Large intestine (tissue), 3 donors: ENCODE results near the gene GMDS. TPM values are rescaled to one million over a fixed set of nuclear protein-coding genes. Genes with fewer than 3 reads are reported as not detected.
"Not testable (repeated sequence)": the region's sequence is repeated elsewhere in the genome, so short reads cannot be mapped to it uniquely, and the experiment has no call there.

ENCODE experiments used
- DNase-seq, 2 donors: peaks; one replicate each; pipeline versions ENCODE4 v3.0.0 to v3.0.0-alpha.2; 2013
- H3K27ac ChIP-seq: one replicate; pipeline ENCODE4 v1.5.1; 2013; ENCODE audit warnings: low read length
- H3K27me3 ChIP-seq: 2 replicates; pipeline ENCODE4 v1.6.1; 2013; ENCODE audit warnings: low read length; ENCODE audit not compliant: control insufficient read depth, insufficient read depth
- H3K36me3 ChIP-seq: 2 replicates; pipeline ENCODE4 v1.6.1; 2013; ENCODE audit warnings: low read length; ENCODE audit not compliant: control insufficient read depth, insufficient read depth
- H3K4me1 ChIP-seq: one replicate; pipeline ENCODE4 v1.6.1; 2013; ENCODE audit warnings: low read length; ENCODE audit not compliant: control insufficient read depth, insufficient read depth
- H3K4me3 ChIP-seq: one replicate; pipeline ENCODE4 v1.5.1; 2013; ENCODE audit warnings: low read length
- H3K9me3 ChIP-seq: one replicate; pipeline ENCODE4 v1.6.1; 2013; ENCODE audit warnings: mild to moderate bottlenecking, low read depth, low read length, moderate library complexity; ENCODE audit not compliant: control insufficient read depth
- WGBS: methylation state at CpG from one replicate; pipeline ENCODE4 v1.1.5; 2013; ENCODE audit warnings: low lambda C conversion rate; ENCODE audit not compliant: insufficient coverage; 5-methylcytosine and 5-hydroxymethylcytosine counted together
- polyA plus RNA-seq: library from polyadenylated mRNA; unstranded; fragments of 120-200 nt; gene quantifications from one replicate; pipeline ENCODE4 v1.2.1, GENCODE V29; 2013

The GMDS gene
- polyA plus RNA-seq, 1 donor = 58.9 TPM

- 100% methylated on average over 2 of the region's 10 CpGs for WGBS
- Histone ChIP-seq H3K4me1 (no peaks in the 10 kb centered on the region), H3K36me3 (peaks cover 2% of the 10 kb centered on the region), H3K9me3 (no peaks in the 10 kb centered on the region), H3K27me3 (no peaks in the 10 kb centered on the region), H3K4me3 (no peak overlapping the region), H3K27ac (no peak overlapping the region)
- no peak for DNase-seq
Observed at GRCh38 chr6:1695546-1696462, 549.6 kb downstream of the GMDS start.

GRCh38 chr6:1691828-1692227 is 553.6 kb downstream of the GMDS start:
- not testable (repeated sequence) for DNase-seq, H3K4me1 ChIP-seq, H3K9me3 ChIP-seq, H3K4me3 ChIP-seq, H3K36me3 ChIP-seq, H3K27ac ChIP-seq, H3K27me3 ChIP-seq
- WGBS = no CpG with 5 or more reads among the region's 2 CpGs

DNA sequence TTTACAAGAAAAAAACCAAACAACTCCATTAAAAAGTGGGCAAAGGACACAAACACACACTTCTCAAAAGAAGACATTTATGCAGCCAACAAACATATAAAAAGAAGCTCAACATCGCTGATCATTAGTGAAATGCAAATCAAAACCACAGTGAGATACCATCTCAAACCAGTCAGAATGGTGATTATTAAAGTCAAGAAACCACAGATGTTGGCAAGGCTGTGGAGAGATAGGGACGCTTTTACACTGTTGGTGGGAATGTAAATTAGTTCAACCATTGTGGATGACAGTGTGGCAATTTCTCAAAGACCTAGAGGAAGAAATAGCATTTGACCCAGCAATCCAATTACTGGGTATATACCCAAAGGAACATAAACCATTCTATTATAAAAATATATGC is 554.7 kb downstream of the GMDS start:
- H3K36me3 ChIP-seq, H3K4me1 ChIP-seq, H3K9me3 ChIP-seq, H3K27ac ChIP-seq, H3K4me3 ChIP-seq, H3K27me3 ChIP-seq, DNase-seq: not testable (repeated sequence)
- 83% methylated on average over 1 of the region's 2 CpGs for WGBS

- peak in 1 of 2 donors; percentile 29 for DNase-seq
- Histone ChIP-seq H3K27ac (no peak overlapping the region), H3K4me1 (no peaks in the 10 kb centered on the region), H3K4me3 (no peak overlapping the region), H3K36me3 (no peaks in the 10 kb centered on the region), H3K9me3 (no peaks in the 10 kb centered on the region), H3K27me3 (no peaks in the 10 kb centered on the region)
- WGBS = no CpG with 5 or more reads among the region's 1 CpG
Observed at GRCh38 chr6:1689141-1689540, 556.3 kb downstream of the GMDS start.

- H3K4me3 ChIP-seq = no peak overlapping the region
- no peak overlapping the region for H3K27ac ChIP-seq
- H3K27me3 ChIP-seq = no peaks in the 10 kb centered on the region
- H3K36me3 ChIP-seq = no peaks in the 10 kb centered on the region
- no peaks in the 10 kb centered on the region for H3K9me3 ChIP-seq
- DNase-seq = no peak
- no peaks in the 10 kb centered on the region for H3K4me1 ChIP-seq
- 100% methylated on average over 1 of the region's 3 CpGs for WGBS
Observed at GRCh38 chr6:1688396-1688795, 557.0 kb downstream of the GMDS start.

GRCh38 chr6:1687402-1687801 is 558.0 kb downstream of the GMDS start:
- Histone ChIP-seq H3K27me3 (no peaks in the 10 kb centered on the region), H3K4me1 (no peaks in the 10 kb centered on the region), H3K27ac (no peak overlapping the region), H3K9me3 (no peaks in the 10 kb centered on the region), H3K36me3 (no peaks in the 10 kb centered on the region), H3K4me3 (no peak overlapping the region)
- no peak for DNase-seq
- no CpG with 5 or more reads among the region's 6 CpGs for WGBS

GRCh38 chr6:1686117-1687098 is 559.0 kb downstream of the GMDS start:
- 75% methylated on average over 2 of the region's 9 CpGs for WGBS
- no peak overlapping the region for H3K27ac ChIP-seq
- H3K4me1 ChIP-seq = no peaks in the 10 kb centered on the region
- H3K9me3 ChIP-seq = no peaks in the 10 kb centered on the region
- no peak overlapping the region for H3K4me3 ChIP-seq
- no peaks in the 10 kb centered on the region for H3K36me3 ChIP-seq
- no peak for DNase-seq
- H3K27me3 ChIP-seq = no peaks in the 10 kb centered on the region

GRCh38 chr6:1679688-1680068 is 565.7 kb downstream of the GMDS start:
- Histone ChIP-seq H3K27ac (no peak overlapping the region), H3K36me3 (no peaks in the 10 kb centered on the region), H3K9me3 (no peaks in the 10 kb centered on the region), H3K4me1 (no peaks in the 10 kb centered on the region), H3K4me3 (no peak overlapping the region), H3K27me3 (no peaks in the 10 kb centered on the region)
- DNase-seq = no peak
- no CpG with 5 or more reads among the region's 2 CpGs for WGBS

- Histone ChIP-seq H3K27me3 (no peaks in the 10 kb centered on the region), H3K9me3 (no peaks in the 10 kb centered on the region), H3K36me3 (no peaks in the 10 kb centered on the region), H3K27ac (no peak overlapping the region), H3K4me3 (no peak overlapping the region), H3K4me1 (no peaks in the 10 kb centered on the region)
- no peak for DNase-seq
- 88% methylated on average over 1 of the region's 13 CpGs for WGBS
Observed at GRCh38 chr6:1679031-1679687, 566.2 kb downstream of the GMDS start.

- no peaks in the 10 kb centered on the region for H3K27me3 ChIP-seq
- H3K9me3 ChIP-seq = no peaks in the 10 kb centered on the region
- no peak overlapping the region for H3K27ac ChIP-seq
- H3K36me3 ChIP-seq = no peaks in the 10 kb centered on the region
- no peak for DNase-seq
- H3K4me3 ChIP-seq = no peak overlapping the region
- WGBS = no CpG with 5 or more reads among the region's 3 CpGs
- H3K4me1 ChIP-seq = no peaks in the 10 kb centered on the region
Observed at GRCh38 chr6:1678201-1678600, 567.2 kb downstream of the GMDS start.
